HG03378 (cell line): ENCODE measurements around the gene CRACDL.
"Not testable (repeated sequence)": the region's sequence is repeated elsewhere in the genome, so short reads cannot be mapped to it uniquely, and the experiment has no call there.

ENCODE experiments used
- ATAC-seq: cut with Tn5 transposase; IDR thresholded peaks from one replicate; pipeline ENCODE4 v1.9.1; 2021; ENCODE audit warnings: mild to moderate bottlenecking, moderate library complexity; ENCODE audit not compliant: unreplicated experiment

CRACDL gene

GRCh38 chr2:98907966-98908905, 27.8 kb downstream of the CRACDL start:
- no peak for ATAC-seq

GRCh38 chr2:98907385-98907784, 28.6 kb downstream of the CRACDL start:
- no peak for ATAC-seq

- no peak for ATAC-seq
Observed at GRCh38 chr2:98903767-98904485, 32.1 kb downstream of the CRACDL start.

- ATAC-seq, result no peak
Observed at GRCh38 chr2:98903064-98903355, 33.0 kb downstream of the CRACDL start.

GRCh38 chr2:98902209-98903063, 33.6 kb downstream of the CRACDL start:
- ATAC-seq, result no peak

GRCh38 chr2:98901702-98902101, 34.3 kb downstream of the CRACDL start:
- ATAC-seq, result no peak

DNA sequence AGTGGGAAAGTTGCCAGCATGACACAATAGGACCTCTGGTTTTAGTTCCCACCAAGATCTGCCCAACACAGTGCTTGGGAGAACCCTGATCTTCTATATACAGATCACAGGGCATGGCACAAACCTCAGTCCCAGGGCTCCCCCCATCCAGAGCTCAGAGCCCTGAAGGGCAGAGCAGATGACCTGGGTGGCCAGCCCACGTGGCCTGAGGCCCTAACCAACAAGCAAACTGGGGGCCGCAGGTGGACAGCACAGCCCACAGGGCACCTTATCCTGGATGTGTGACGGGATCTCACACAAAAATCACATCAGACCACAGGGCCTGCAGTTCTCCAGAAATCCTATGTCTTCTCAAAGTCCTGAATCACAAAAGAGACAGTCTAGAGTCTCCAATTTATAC, 34.7 kb downstream of the CRACDL start:
- no peak for ATAC-seq

- ATAC-seq, result no peak
Observed at GRCh38 chr2:98900721-98901120, 35.3 kb downstream of the CRACDL start.

- ATAC-seq, result not testable (repeated sequence)
Observed at GRCh38 chr2:98899703-98900078, 36.3 kb downstream of the CRACDL start.

GRCh38 chr2:98899041-98899702, 36.9 kb downstream of the CRACDL start:
- no peak for ATAC-seq

DNA sequence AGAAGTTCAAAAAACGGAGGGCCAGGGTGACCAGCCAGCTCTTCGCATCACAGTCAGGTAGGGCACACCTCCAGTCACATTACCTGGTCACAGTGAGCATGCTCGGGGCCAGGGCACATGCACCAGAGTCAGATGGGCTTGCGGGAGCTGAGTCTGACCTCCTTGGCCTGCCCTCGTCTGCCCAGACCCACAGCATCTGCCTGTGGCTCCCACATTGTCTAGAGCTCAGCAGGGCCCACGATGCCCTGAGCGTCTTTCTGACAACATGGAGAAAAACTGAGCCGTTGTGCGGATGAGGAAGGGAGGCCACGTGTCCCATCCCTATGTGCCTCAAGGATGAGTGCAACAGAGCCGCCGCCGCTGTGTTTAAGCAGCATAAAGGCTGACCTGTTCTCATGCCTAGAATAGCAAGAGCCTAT, 37.6 kb downstream of the CRACDL start:
- no peak for ATAC-seq

DNA sequence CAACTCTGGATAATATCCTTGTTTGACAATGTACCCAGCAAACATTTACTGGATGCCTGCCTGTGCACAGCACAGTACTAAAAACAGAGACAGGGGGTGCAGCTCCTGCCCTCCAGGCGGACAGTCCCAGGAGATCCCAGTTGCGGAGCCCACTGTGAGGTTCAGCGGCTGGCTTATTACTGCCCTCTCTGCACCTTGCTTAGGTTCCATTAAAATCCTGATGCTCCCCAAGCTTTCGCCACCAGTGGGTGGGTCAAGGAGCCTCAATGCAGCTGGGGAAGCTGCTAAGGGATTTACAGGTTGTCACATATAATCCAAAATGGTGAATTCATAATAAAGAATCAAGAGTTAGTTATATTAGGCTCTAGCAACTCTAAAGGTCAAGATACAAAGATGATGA, 38.3 kb downstream of the CRACDL start:
- no peak for ATAC-seq

GRCh38 chr2:98896944-98897343, 39.1 kb downstream of the CRACDL start:
- no peak for ATAC-seq

DNA sequence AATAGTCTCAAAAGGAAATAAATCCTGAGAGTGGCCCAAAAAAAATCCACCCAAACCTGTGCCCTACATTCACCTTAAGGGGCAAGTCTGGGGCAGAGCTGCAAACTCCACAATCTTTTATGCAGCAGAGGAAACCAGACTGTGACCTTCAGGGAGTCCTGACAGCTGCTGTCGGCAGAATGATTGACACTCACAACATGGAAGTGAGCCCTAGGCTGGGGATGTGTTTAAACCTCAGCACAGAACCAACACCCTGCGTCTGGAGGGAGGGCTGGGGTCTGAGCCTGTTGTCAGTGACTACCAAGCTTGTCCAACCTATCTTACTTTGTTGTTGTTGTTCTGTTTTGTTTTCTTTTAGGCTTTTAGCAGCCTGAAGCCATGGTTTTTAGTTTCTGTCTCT, 39.6 kb downstream of the CRACDL start:
- no peak for ATAC-seq

GRCh38 chr2:98895901-98896300, 40.1 kb downstream of the CRACDL start:
- ATAC-seq, result no peak

DNA sequence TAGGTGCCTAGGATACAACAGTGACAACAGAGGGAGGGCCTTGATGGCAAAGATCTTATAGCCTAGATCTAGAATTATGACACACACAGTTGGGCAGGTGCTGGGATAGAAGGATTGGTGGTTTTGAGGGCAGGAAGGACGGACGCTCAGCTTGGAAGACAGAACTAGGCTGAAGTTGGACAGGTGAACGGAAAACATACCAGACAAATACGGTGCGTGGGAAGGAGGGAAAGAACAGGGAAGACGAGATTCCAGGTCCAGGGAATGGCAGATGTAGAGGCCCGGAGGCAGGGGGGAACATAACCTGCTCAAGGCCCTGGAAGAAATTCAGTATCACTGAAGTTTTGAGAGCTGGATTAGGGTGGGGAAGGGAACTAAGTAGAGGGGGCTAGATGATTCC, 40.8 kb downstream of the CRACDL start:
- ATAC-seq, result no peak

DNA sequence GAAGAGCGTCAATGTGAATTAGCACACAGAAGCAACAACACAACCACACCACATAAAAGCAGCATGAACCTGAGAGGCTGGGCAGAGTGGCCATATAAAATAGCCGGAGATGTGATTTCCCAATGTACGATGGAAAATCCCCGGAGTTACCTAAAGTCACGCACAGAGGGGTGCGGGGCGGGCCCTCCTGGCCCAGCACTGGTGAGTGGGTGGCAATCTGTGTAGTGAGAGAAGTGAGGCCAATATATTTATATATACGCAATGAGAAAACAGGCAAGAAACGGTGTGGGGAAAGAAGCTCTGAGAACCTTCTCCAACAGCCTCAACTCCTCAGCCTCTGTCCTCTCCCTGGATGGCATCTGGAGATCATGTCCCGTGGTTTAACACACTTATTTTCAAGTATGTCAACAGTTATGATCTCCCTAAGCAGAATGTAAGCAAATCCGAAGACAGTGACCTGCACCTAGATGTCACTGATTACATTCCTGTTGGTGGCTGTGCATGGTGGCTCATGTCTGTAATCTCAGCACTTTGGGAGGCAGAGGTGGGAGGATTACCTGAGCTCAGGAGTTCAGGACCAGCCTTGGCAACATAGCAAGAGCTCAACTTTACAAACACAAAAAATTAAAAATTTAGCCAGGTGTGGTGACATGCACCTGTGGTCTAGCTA, 41.6 kb downstream of the CRACDL start:
- no peak for ATAC-seq

GRCh38 chr2:98893911-98894321, 42.1 kb downstream of the CRACDL start:
- no peak for ATAC-seq

DNA sequence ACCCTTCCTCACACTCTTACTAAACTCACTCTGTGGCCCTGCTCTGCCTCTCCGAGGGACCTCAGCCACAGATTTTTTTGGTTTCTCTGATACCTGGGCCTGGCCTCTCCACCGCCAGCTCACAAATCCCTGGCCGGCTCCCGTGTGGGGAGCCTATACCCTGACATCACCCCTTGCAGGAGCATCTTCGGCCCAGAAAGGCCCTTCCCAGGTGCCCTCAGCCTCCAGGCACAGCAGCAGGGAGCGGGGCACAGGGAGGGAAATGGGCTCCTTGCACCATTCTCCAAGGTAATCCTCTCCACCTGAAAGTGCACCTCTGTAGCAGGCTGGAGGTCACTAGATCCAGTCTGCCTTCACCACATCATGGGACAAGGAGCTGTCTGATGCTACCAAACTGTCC, 43.2 kb downstream of the CRACDL start:
- no peak for ATAC-seq

- no peak for ATAC-seq
Observed at GRCh38 chr2:98891591-98891990, 44.4 kb downstream of the CRACDL start.
